ENCODE results near the gene EMILIN3. TPM values are rescaled to one million over a fixed set of nuclear protein-coding genes. Genes with fewer than 3 reads are reported as not detected.

EMILIN3 gene
- total RNA-seq, 4 donors from 2014 or later = not detected

DNA sequence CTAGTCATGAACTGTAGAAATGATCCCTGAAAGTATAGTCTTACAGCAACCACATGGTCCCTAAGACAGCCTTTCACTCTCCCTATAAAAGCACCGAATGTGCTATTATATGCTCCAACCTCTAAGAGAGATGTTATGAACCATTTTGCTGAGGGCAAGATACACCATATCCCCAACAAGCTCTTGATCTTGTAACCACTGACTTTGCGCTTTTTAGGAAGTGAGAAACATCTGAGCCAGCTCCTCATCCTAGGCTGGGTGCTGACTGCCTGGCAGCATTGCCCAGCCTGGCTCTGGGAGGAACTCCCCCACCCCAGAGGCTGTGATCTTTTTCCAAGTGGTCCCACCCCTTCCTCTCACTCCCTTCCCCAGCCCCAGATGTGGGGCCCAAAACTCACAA is 3.1 kb upstream of the EMILIN3 start:
- TF ChIP-seq, protein P1, sequence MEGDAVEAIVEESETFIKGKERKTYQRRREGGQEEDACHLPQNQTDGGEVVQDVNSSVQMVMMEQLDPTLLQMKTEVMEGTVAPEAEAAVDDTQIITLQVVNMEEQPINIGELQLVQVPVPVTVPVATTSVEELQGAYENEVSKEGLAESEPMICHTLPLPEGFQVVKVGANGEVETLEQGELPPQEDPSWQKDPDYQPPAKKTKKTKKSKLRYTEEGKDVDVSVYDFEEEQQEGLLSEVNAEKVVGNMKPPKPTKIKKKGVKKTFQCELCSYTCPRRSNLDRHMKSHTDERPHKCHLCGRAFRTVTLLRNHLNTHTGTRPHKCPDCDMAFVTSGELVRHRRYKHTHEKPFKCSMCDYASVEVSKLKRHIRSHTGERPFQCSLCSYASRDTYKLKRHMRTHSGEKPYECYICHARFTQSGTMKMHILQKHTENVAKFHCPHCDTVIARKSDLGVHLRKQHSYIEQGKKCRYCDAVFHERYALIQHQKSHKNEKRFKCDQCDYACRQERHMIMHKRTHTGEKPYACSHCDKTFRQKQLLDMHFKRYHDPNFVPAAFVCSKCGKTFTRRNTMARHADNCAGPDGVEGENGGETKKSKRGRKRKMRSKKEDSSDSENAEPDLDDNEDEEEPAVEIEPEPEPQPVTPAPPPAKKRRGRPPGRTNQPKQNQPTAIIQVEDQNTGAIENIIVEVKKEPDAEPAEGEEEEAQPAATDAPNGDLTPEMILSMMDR (IDR thresholded peaks at IDR 0.05; ENCODE audit: low read depth) = no peak

DNA sequence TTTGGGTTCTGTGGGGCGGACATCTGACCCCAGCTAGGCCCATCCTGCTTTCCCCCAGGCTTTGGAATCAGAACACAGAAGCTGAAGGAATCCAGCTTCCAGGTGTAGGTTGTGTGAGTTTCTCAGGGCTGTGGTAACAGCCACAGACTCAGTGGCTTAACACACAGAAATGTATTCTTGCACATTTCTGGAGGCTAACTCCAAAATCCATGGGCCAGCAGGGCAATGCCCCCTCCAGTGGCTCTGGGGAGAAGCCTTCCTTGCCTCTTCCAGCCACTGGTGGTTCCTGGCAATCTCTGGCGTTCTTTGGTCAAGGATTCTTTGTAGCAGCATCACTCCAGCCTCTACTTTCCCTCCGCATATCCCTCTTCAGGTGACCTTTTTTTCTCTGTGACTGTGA is 1.3 kb upstream of the EMILIN3 start:
- TF ChIP-seq, protein P1 (IDR thresholded peaks at IDR 0.05; ENCODE audit: low read depth) = no peak

- TF ChIP-seq, protein P1 (IDR thresholded peaks at IDR 0.05; ENCODE audit: low read depth) = no peak
Measured at GRCh38 chr20:41367393-41367695, 726 bp upstream of the EMILIN3 start.

- TF ChIP-seq, protein P1 (IDR thresholded peaks at IDR 0.05; ENCODE audit: low read depth) = no peak
Measured at GRCh38 chr20:41365777-41366545, 657 bp downstream of the EMILIN3 start.

GRCh38 chr20:41364967-41365765 is 1.5 kb downstream of the EMILIN3 start:
- TF ChIP-seq, protein P1 (IDR thresholded peaks at IDR 0.05; ENCODE audit: low read depth) = no peak

- TF ChIP-seq, protein P1 (IDR thresholded peaks at IDR 0.05; ENCODE audit: low read depth) = no peak
Measured at GRCh38 chr20:41364236-41364855, 2.3 kb downstream of the EMILIN3 start.

DNA sequence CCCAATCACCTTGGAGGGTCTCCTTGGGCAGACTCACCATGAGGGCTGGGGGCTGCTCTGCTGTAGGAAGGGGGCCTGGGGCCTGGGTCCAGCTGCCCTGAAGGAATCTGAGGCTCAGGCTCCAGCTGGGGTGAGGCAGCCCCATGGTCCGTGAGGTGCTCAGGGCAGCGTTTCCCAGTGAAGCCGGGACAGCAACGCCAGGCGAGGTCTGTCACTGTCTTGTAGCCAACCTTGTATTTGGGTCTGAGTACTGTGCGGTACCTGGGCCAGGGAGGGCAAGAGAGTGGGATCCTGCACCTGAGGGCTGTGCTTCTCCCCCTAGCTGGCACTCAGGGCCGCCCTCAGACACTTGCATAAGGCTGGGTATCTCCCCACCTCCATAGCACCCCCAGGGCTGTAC is 3.0 kb downstream of the EMILIN3 start:
- TF ChIP-seq, protein P1 (IDR thresholded peaks at IDR 0.05; ENCODE audit: low read depth) = no peak

Measured in subcutaneous adipose tissue (tissue), 4 donors.